A673 (cell line): ENCODE measurements around the gene BRSK2. TPM values are rescaled to one million over a fixed set of nuclear protein-coding genes. Genes with fewer than 3 reads are reported as not detected.

Experiments used
- BruUV-seq: library from RNA; stranded (reverse); fragments of 400-500 nt; replicated peaks from 2 replicates; lab custom pipeline; 2021; lab: Mats Ljungman, UMichigan
- CTCF ChIA-PET: fragments of 300-600 bp; sonication (Branson Sonifier 250); formaldehyde crosslinking; loops from one replicate; lab custom pipeline; 2022; ENCODE audit warnings: antibody characterized with exemption; lab: Charles Lee
- POLR2A ChIA-PET: fragments of 300-600 bp; sonication (Branson Sonifier 250); formaldehyde crosslinking; loops from one replicate; lab custom pipeline; 2022; ENCODE audit warnings: antibody characterized with exemption; ENCODE audit not compliant: low non-redundant PET; lab: Charles Lee
- DNase-seq: peaks from one replicate; pipeline ENCODE4 v3.0.0-alpha.2; 2015; ENCODE audit warnings: low spot score
- H3K27ac ChIP-seq: fragments of 200-600 bp; sonication (generic); 2 replicates; pipeline ENCODE4 v1.5.1; 2016; ENCODE audit warnings: mixed run types, low read depth, mild to moderate bottlenecking, mixed read lengths, antibody characterized with exemption, low read length; ENCODE audit not compliant: poor library complexity, severe bottlenecking
- H3K27me3 ChIP-seq: fragments of 200-600 bp; sonication (generic); replicated peaks from 2 replicates; pipeline ENCODE4 v1.6.1; 2017; ENCODE audit warnings: mixed run types, low read depth, mild to moderate bottlenecking, mixed read lengths, antibody characterized with exemption, low read length; ENCODE audit not compliant: insufficient read depth, poor library complexity
- H3K36me3 ChIP-seq: fragments of 200-600 bp; sonication (generic); 2 replicates; pipeline ENCODE4 v1.6.1; 2016; ENCODE audit warnings: mixed run types, mild to moderate bottlenecking, mixed read lengths, antibody characterized with exemption, low read length; ENCODE audit not compliant: insufficient read depth, poor library complexity, severe bottlenecking
- H3K4me1 ChIP-seq: fragments of 200-600 bp; sonication (generic); 2 replicates; pipeline ENCODE4 v1.6.1; 2017; ENCODE audit warnings: mixed run types, mild to moderate bottlenecking, mixed read lengths, antibody characterized with exemption, low read length; ENCODE audit not compliant: insufficient read depth, poor library complexity, severe bottlenecking
- H3K4me3 ChIP-seq: fragments of 200-600 bp; sonication (generic); 2 replicates; pipeline ENCODE4 v1.5.1; 2016; ENCODE audit warnings: low read depth, mixed run types, mild to moderate bottlenecking, mixed read lengths, low read length; ENCODE audit not compliant: poor library complexity, severe bottlenecking
- H3K9me3 ChIP-seq: fragments of 200-600 bp; sonication (generic); 2 replicates; pipeline ENCODE4 v1.6.1; 2016; ENCODE audit warnings: mixed run types, low read depth, mild to moderate bottlenecking, mixed read lengths, antibody characterized with exemption, low read length; ENCODE audit not compliant: poor library complexity, severe bottlenecking
- EZH2 ChIP-seq: fragments of 200-600 bp; sonication (generic); IDR thresholded peaks from 2 replicates; pipeline ENCODE4 v1.6.1; 2017; ENCODE audit warnings: borderline replicate concordance, low read depth, mild to moderate bottlenecking, mixed read lengths, antibody characterized with exemption, low read length; ENCODE audit not compliant: poor library complexity, severe bottlenecking
- intact Hi-C: fragments of 100-400 bp; cut with micrococcal nuclease; formaldehyde crosslinking; loops from one replicate; pipeline ENCODE4 v1.10.0; 2022; ENCODE audit not compliant: unreplicated experiment
- total RNA-seq: library from RNA; stranded (reverse); gene quantifications from 2 replicates; pipeline ENCODE4 v1.2.3, GENCODE V29; 2021
- TF ChIP-seq, protein P1 (sequence below): fragments of 300-800, 200-600 bp; sonication (generic); conservative IDR thresholded peaks from 2 replicates; pipeline ENCODE4 v1.5.1; 2017; ENCODE audit warnings: low read depth, mild to moderate bottlenecking, antibody characterized with exemption, low read length, moderate library complexity, mixed read lengths

The BRSK2 gene
- total RNA-seq, 1 experiment from 2014 or later: 2.2 TPM

- TF ChIP-seq EZH2: no peak
- TF ChIP-seq, protein P1, sequence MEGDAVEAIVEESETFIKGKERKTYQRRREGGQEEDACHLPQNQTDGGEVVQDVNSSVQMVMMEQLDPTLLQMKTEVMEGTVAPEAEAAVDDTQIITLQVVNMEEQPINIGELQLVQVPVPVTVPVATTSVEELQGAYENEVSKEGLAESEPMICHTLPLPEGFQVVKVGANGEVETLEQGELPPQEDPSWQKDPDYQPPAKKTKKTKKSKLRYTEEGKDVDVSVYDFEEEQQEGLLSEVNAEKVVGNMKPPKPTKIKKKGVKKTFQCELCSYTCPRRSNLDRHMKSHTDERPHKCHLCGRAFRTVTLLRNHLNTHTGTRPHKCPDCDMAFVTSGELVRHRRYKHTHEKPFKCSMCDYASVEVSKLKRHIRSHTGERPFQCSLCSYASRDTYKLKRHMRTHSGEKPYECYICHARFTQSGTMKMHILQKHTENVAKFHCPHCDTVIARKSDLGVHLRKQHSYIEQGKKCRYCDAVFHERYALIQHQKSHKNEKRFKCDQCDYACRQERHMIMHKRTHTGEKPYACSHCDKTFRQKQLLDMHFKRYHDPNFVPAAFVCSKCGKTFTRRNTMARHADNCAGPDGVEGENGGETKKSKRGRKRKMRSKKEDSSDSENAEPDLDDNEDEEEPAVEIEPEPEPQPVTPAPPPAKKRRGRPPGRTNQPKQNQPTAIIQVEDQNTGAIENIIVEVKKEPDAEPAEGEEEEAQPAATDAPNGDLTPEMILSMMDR: no peak
- Histone ChIP-seq H3K9me3 (no peaks in the 10 kb centered on the region), H3K4me3 (no peak overlapping the region), H3K36me3 (no peaks in the 10 kb centered on the region), H3K27me3 (no peaks in the 10 kb centered on the region), H3K27ac (no peak overlapping the region), H3K4me1 (peaks cover 9% of the 10 kb centered on the region)
- no TSS peak for BruUV-seq
- no peak for DNase-seq
- ChIA-PET CTCF (no interaction called here), POLR2A (no interaction called here)
- intact Hi-C loops: no loop called here
Measured at GRCh38 chr11:1504581-1505290, 115.0 kb downstream of the BRSK2 start.

- H3K27ac ChIP-seq: no peak overlapping the region
- ChIA-PET CTCF (no interaction called here), POLR2A (no interaction called here)
- H3K36me3 ChIP-seq: no peaks in the 10 kb centered on the region
- intact Hi-C loops: no loop called here
- H3K4me3 ChIP-seq: no peak overlapping the region
- H3K9me3 ChIP-seq: no peaks in the 10 kb centered on the region
- TF ChIP-seq, protein P1: no peak
- TF ChIP-seq EZH2: no peak
- DNase-seq: no peak
- BruUV-seq: no TSS peak
- H3K27me3 ChIP-seq: no peaks in the 10 kb centered on the region
- peaks cover 10% of the 10 kb centered on the region for H3K4me1 ChIP-seq
Measured at GRCh38 chr11:1505480-1505879, 115.7 kb downstream of the BRSK2 start.

DNA sequence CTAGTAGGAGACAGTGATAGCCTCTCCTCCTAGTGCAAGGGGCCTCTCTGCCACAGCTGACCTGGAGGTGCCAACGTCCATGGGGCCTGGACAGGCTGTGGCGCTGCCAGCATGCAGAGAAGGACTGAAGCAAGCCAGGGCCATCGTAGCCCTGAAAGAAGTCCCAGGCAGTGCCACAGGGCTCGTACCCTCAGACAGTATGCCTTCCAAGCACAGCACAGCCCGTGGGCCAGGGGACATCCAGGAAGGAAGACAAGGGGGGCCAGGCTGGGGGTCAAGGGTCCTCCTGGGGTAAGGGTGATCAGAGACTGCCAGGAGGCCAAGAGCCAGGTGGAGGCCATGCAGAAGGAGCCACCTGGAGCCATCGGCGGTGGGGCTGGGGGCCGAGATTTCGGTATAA lies 117.2 kb downstream of the BRSK2 start:
- no peak overlapping the region for H3K4me3 ChIP-seq
- H3K4me1 ChIP-seq: peaks cover 10% of the 10 kb centered on the region
- ChIA-PET CTCF (no interaction called here), POLR2A (no interaction called here)
- no peaks in the 10 kb centered on the region for H3K36me3 ChIP-seq
- intact Hi-C loops: no loop called here
- no peak for TF ChIP-seq EZH2
- TF ChIP-seq, protein P1: no peak
- no peak overlapping the region for H3K27ac ChIP-seq
- BruUV-seq: no TSS peak
- H3K9me3 ChIP-seq: no peaks in the 10 kb centered on the region
- DNase-seq: no peak
- no peaks in the 10 kb centered on the region for H3K27me3 ChIP-seq
